ENCODE measurements around the gene PARVA.
"Not testable (repeated sequence)": the region's sequence is repeated elsewhere in the genome, so short reads cannot be mapped to it uniquely, and the experiment has no call there.

PARVA gene

GRCh38 chr11:12517741-12518140 lies 140.4 kb downstream of the PARVA start:
- Histone ChIP-seq H2AFZ (ENCODE audit: low read depth, low read length) (no peak overlapping the region), H3K4me1 (ENCODE audit: insufficient read depth, low read length) (no peaks in the 10 kb centered on the region), H3K4me3 (ENCODE audit: low read length) (no peak overlapping the region), H3K27me3 (ENCODE audit: insufficient read depth, low read length) (no peaks in the 10 kb centered on the region), H3K9me3 (ENCODE audit: low read length) (no peaks in the 10 kb centered on the region), H3K36me3 (ENCODE audit: insufficient read depth, low read length) (no peaks in the 10 kb centered on the region)

DNA sequence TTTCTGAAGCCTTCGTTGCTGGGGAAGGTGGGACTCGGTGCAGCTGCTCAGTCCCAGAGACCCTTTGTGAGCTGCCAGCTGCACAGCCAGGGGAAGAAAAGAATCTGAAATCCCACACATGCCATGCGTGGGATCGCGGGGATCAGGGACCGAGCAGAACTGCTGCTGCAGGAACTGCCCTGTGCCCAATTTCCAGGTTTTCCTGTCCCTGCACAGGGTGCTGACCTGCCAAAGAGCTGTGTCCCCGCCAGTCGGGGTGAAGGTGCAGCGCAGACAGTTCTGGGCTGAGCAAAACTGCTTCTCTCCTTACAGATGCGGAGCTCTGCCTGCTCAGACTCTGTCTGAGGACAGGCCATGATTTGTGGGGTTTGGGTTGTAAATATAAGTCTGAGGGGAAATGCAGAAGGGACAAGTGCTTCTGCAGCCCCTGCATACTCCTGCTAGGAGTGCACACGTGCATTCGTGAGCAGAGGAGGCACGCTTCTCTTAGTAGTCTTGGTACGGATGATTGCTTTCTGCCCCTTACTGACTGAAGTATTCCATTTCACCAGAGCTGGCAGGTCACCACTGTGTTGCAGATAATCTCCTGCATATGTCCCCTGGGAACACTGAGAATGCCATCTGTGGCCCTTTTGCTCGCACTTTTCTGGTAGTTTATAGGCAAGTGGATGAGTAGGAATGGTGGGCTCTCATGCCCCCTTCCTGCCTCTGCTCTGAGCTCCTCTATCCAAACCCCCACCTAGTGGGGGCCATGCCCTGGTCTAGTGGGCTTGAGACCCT lies 141.4 kb downstream of the PARVA start:
- no peak overlapping the region for H3K4me3 ChIP-seq (ENCODE audit: low read length)
- no peaks in the 10 kb centered on the region for H3K27me3 ChIP-seq (ENCODE audit: insufficient read depth, low read length)
- H3K9me3 ChIP-seq (ENCODE audit: low read length): no peaks in the 10 kb centered on the region
- H2AFZ ChIP-seq (ENCODE audit: low read depth, low read length): no peak overlapping the region
- no peaks in the 10 kb centered on the region for H3K4me1 ChIP-seq (ENCODE audit: insufficient read depth, low read length)
- H3K36me3 ChIP-seq (ENCODE audit: insufficient read depth, low read length): no peaks in the 10 kb centered on the region

DNA sequence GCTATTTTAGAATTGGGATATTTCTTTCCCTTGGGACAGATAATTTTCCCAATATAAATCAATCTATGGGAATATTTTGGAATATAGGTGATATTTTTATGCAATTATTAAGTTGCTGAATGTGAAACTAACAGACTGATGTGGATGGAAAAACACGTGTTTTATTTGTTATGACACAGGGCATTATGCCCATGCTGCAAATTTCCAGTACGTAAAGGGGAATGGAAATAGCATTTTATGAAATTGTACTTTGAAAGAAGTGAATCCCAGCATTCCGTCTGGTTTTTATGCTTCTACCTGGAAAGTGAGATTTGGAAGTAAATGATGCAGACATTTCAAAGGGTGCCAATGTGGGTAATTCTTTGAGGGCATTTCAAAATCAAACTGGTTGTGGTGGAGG lies 142.7 kb downstream of the PARVA start:
- H3K9me3 ChIP-seq (ENCODE audit: low read length): no peaks in the 10 kb centered on the region
- no peaks in the 10 kb centered on the region for H3K4me1 ChIP-seq (ENCODE audit: insufficient read depth, low read length)
- no peaks in the 10 kb centered on the region for H3K27me3 ChIP-seq (ENCODE audit: insufficient read depth, low read length)
- H3K36me3 ChIP-seq (ENCODE audit: insufficient read depth, low read length): no peaks in the 10 kb centered on the region
- H3K4me3 ChIP-seq (ENCODE audit: low read length): no peak overlapping the region
- H2AFZ ChIP-seq (ENCODE audit: low read depth, low read length): no peak overlapping the region

DNA sequence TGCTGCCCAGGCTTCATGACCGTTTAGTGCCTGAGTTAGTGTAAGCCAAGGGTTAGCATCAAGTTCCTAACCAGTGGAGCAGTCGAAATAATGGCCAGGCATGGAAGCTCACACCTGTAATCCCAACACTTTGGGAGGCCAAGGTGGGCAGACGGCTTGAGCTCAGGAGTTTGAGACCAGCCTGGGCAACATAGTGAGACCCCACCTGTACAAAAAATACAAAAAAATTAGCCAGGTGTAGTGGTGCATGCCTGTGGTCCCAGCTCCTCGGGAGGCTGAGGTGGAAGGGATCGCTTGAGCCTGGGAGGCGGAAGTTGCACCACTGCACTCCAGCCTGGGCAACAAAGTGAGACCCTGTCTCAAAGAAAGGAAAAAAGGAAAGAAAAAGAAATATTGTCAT lies 143.2 kb downstream of the PARVA start:
- H3K36me3 ChIP-seq (ENCODE audit: insufficient read depth, low read length); H3K4me3 ChIP-seq (ENCODE audit: low read length); H3K9me3 ChIP-seq (ENCODE audit: low read length); H3K27me3 ChIP-seq (ENCODE audit: insufficient read depth, low read length); H2AFZ ChIP-seq (ENCODE audit: low read depth, low read length); H3K4me1 ChIP-seq (ENCODE audit: insufficient read depth, low read length): not testable (repeated sequence)

- Histone ChIP-seq H3K4me3 (ENCODE audit: low read length) (no peak overlapping the region), H3K4me1 (ENCODE audit: insufficient read depth, low read length) (no peaks in the 10 kb centered on the region), H3K36me3 (ENCODE audit: insufficient read depth, low read length) (no peaks in the 10 kb centered on the region), H3K9me3 (ENCODE audit: low read length) (no peaks in the 10 kb centered on the region), H2AFZ (ENCODE audit: low read depth, low read length) (no peak overlapping the region), H3K27me3 (ENCODE audit: insufficient read depth, low read length) (no peaks in the 10 kb centered on the region)
These were observed 146.0 kb downstream of the PARVA start for GRCh38 chr11:12523180-12523924.

GRCh38 chr11:12524865-12525264 lies 147.5 kb downstream of the PARVA start:
- no peaks in the 10 kb centered on the region for H3K9me3 ChIP-seq (ENCODE audit: low read length)
- H3K27me3 ChIP-seq (ENCODE audit: insufficient read depth, low read length): no peaks in the 10 kb centered on the region
- no peak overlapping the region for H2AFZ ChIP-seq (ENCODE audit: low read depth, low read length)
- no peak overlapping the region for H3K4me3 ChIP-seq (ENCODE audit: low read length)
- H3K4me1 ChIP-seq (ENCODE audit: insufficient read depth, low read length): no peaks in the 10 kb centered on the region
- no peaks in the 10 kb centered on the region for H3K36me3 ChIP-seq (ENCODE audit: insufficient read depth, low read length)

GRCh38 chr11:12525466-12526055 lies 148.2 kb downstream of the PARVA start:
- Histone ChIP-seq H3K9me3 (ENCODE audit: low read length) (no peaks in the 10 kb centered on the region), H3K4me3 (ENCODE audit: low read length) (no peak overlapping the region), H3K4me1 (ENCODE audit: insufficient read depth, low read length) (no peaks in the 10 kb centered on the region), H3K36me3 (ENCODE audit: insufficient read depth, low read length) (no peaks in the 10 kb centered on the region), H3K27me3 (ENCODE audit: insufficient read depth, low read length) (no peaks in the 10 kb centered on the region), H2AFZ (ENCODE audit: low read depth, low read length) (no peak overlapping the region)

- no peaks in the 10 kb centered on the region for H3K9me3 ChIP-seq (ENCODE audit: low read length)
- H3K27me3 ChIP-seq (ENCODE audit: insufficient read depth, low read length): no peaks in the 10 kb centered on the region
- no peak overlapping the region for H2AFZ ChIP-seq (ENCODE audit: low read depth, low read length)
- H3K4me1 ChIP-seq (ENCODE audit: insufficient read depth, low read length): no peaks in the 10 kb centered on the region
- no peak overlapping the region for H3K4me3 ChIP-seq (ENCODE audit: low read length)
- H3K36me3 ChIP-seq (ENCODE audit: insufficient read depth, low read length): no peaks in the 10 kb centered on the region
These were observed 149.4 kb downstream of the PARVA start for GRCh38 chr11:12526789-12527188.

- no peaks in the 10 kb centered on the region for H3K27me3 ChIP-seq (ENCODE audit: insufficient read depth, low read length)
- no peak overlapping the region for H3K4me3 ChIP-seq (ENCODE audit: low read length)
- H2AFZ ChIP-seq (ENCODE audit: low read depth, low read length): no peak overlapping the region
- H3K9me3 ChIP-seq (ENCODE audit: low read length): no peaks in the 10 kb centered on the region
- no peaks in the 10 kb centered on the region for H3K36me3 ChIP-seq (ENCODE audit: insufficient read depth, low read length)
- no peaks in the 10 kb centered on the region for H3K4me1 ChIP-seq (ENCODE audit: insufficient read depth, low read length)
These were observed 151.1 kb downstream of the PARVA start for GRCh38 chr11:12528487-12528886.

DNA sequence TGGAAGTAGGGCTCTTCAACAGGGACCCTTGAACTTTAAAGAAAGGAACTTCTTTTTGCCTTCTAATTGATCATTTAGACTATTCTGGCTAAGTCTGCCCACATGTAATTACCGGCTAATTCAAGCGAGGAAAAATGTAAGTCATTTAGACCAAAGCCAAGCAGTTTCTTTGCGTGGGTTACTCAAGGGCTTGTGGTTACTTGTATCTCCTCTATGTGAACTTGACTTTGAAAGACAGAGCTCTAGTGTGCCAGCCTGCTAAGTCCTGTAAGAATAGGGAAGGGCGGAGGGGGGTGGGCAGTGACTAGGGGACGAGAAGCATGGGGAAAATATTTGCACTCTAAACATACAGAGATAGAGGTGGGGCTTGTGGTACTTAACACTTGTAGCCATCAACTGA lies 151.7 kb downstream of the PARVA start:
- no peak overlapping the region for H2AFZ ChIP-seq (ENCODE audit: low read depth, low read length)
- H3K4me3 ChIP-seq (ENCODE audit: low read length): no peak overlapping the region
- no peaks in the 10 kb centered on the region for H3K36me3 ChIP-seq (ENCODE audit: insufficient read depth, low read length)
- H3K4me1 ChIP-seq (ENCODE audit: insufficient read depth, low read length): no peaks in the 10 kb centered on the region
- H3K9me3 ChIP-seq (ENCODE audit: low read length): no peaks in the 10 kb centered on the region
- H3K27me3 ChIP-seq (ENCODE audit: insufficient read depth, low read length): no peaks in the 10 kb centered on the region

- Histone ChIP-seq H3K27me3 (ENCODE audit: insufficient read depth, low read length) (no peaks in the 10 kb centered on the region), H2AFZ (ENCODE audit: low read depth, low read length) (no peak overlapping the region), H3K9me3 (ENCODE audit: low read length) (no peaks in the 10 kb centered on the region), H3K36me3 (ENCODE audit: insufficient read depth, low read length) (no peaks in the 10 kb centered on the region), H3K4me3 (ENCODE audit: low read length) (no peak overlapping the region), H3K4me1 (ENCODE audit: insufficient read depth, low read length) (no peaks in the 10 kb centered on the region)
These were observed 152.4 kb downstream of the PARVA start for GRCh38 chr11:12529793-12530192.

DNA sequence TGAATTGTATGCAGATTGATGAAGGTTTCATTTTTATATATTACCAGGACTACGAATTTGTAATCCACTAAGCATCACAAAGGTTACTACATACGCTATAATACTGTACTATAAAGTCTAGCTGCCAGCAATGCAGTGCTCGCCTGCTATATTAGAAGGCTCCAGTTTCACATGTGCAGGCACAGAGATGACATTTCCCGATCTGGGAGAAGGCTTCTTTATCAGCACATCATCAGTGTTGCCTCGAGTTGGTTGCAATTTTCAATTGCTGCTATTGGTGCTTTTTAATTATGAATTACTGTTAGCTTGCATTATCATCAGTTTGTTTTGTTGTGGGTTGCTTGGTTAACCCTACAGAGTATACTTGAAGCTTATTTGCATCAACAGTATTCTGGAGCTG lies 153.6 kb downstream of the PARVA start:
- no peaks in the 10 kb centered on the region for H3K36me3 ChIP-seq (ENCODE audit: insufficient read depth, low read length)

DNA sequence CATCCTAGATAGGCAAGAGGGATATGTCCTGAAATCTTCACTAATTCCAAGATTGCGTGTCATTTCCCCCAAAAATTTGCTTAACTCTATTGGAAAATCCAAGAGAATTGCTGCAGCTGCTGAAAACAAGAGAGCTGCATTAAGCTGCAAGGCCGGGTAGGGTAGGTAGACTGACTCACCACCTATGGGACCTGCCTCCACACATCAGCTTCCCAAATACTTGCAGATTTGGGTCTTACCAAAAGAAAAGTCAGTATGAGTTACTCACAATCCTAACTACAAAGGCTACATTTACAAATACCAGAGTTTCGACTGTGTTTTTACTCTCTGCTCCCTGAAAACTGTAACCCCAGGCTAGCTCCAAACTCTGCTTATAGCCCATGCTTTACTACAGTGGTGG lies 154.3 kb downstream of the PARVA start:
- Histone ChIP-seq H3K36me3 (ENCODE audit: insufficient read depth, low read length) (no peaks in the 10 kb centered on the region), H3K9me3 (ENCODE audit: low read length) (no peaks in the 10 kb centered on the region), H3K4me3 (ENCODE audit: low read length) (no peak overlapping the region), H3K27me3 (ENCODE audit: insufficient read depth, low read length) (no peaks in the 10 kb centered on the region), H2AFZ (ENCODE audit: low read depth, low read length) (no peak overlapping the region), H3K4me1 (ENCODE audit: insufficient read depth, low read length) (no peaks in the 10 kb centered on the region)

More for the DNA sequence above, 153.6 kb downstream of the PARVA start:
- no peaks in the 10 kb centered on the region for H3K27me3 ChIP-seq (ENCODE audit: insufficient read depth, low read length)
- H3K4me1 ChIP-seq (ENCODE audit: insufficient read depth, low read length): no peaks in the 10 kb centered on the region
- H2AFZ ChIP-seq (ENCODE audit: low read depth, low read length): no peak overlapping the region
- no peaks in the 10 kb centered on the region for H3K9me3 ChIP-seq (ENCODE audit: low read length)
- H3K4me3 ChIP-seq (ENCODE audit: low read length): no peak overlapping the region
